T-helper 1 cell (primary cell): Measurements from ENCODE around the gene DSPP.
"Not testable (repeated sequence)": the region's sequence is repeated elsewhere in the genome, so short reads cannot be mapped to it uniquely, and the experiment has no call there.

Source experiments
- DNase-seq, 5 donors: peaks; one replicate each; pipeline ENCODE4 v3.0.0-alpha.2; 2012 to 2020
- total RNA-seq, 4 donors: gene quantifications; one replicate each; lab custom pipeline; 2026; lab: John Stamatoyannopoulos, UW

The DSPP gene
- 0 reads per million in 4 donors for total RNA-seq

GRCh38 chr4:87608229-87608628, at the start of gene DSPP:
DSPP (plus strand) TSS chr4:87608529; CDS start chr4:87610909, 2,380 bp downstream.
- DNase-seq = no peak

GRCh38 chr4:87559090-87559837, 49.1 kb upstream of the DSPP start:
- DNase-seq = peak in 3 of 5 donors; percentile 17 to 94 (median 17)

DNA sequence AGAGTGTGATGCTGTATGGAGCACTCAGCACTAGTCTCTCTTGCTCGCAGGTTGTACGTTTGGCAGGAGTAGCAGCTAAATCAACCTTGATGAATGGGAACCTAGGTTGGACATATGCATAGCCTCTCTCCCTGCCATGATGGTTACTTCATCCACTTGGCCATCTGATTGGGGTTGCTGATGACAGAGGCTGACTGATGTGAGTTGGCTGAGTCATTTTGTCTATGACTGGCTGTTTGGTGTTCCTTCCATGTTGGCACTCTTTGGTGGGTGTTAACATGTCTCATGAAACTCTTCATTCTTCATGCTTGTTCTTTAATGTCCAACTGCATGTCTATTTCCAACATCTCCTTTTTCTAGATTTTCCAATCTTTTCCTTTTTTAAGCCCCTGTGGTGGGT, 47.5 kb upstream of the DSPP start:
- peak in 1 of 5 donors; percentile 32 for DNase-seq

DNA sequence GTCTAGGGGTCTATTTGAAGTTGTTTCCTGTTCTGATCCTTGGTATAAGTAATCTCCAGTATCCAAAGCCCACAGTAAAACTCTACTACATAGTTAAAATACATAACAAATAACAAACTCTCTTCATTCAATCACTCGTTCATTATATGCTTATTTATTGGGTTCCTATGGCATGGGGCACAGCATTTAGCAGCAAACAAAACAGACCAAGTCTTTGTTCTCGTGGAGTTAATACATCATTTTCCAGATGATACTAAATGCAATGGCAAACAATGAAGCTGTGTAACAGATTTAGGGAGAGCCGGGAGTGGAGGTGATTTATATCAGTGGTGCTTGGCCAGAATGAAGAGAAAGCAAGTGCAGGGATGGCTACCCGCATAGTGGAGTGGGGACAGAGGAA, 42.6 kb upstream of the DSPP start:
- no peak for DNase-seq

- no peak for DNase-seq
Observed at GRCh38 chr4:87566276-87566675, 42.1 kb upstream of the DSPP start.

DNA sequence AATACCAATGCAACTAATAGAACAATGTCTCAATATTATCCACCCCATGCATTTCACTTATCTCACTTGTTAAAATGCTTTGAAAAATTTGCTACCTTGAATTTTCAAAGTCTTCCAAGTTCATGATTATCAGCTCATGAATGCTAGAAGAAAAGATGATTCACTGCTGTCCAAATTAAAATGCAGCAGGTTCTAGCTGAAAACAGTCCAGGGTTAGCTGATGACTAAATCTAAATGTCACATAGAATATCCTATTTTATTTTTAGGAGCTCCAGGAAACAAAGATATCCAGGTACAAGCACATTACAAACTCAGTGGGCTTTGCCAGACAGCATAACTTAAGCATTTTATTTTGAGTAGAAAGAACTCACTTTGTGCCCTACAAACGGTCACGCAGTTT, 41.1 kb upstream of the DSPP start:
- no peak for DNase-seq

GRCh38 chr4:87570290-87570805, 38.0 kb upstream of the DSPP start:
- DNase-seq = peak in 1 of 5 donors; percentile 12

- not testable (repeated sequence) for DNase-seq
Observed at GRCh38 chr4:87574376-87574775, 34.0 kb upstream of the DSPP start.

- DNase-seq = no peak
Observed at GRCh38 chr4:87574996-87575395, 33.3 kb upstream of the DSPP start.

DNA sequence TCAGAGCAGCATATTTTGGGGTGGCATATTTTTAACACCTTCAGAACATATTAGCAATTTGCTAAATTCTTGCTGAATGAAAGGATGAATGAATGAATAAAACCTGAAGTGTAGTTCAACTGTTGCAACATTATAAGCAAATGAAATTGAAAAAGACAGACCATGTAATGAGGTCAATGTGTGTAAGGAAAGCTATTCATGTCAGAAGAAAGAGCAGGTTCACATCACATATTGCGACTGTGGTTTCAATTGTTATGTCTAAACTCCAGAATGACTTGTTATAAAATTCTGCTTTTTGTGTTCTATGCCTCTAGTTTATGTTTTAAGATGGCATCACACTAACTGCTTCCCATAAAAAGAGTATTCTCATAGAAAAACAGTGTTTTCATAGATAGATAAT, 32.9 kb upstream of the DSPP start:
- DNase-seq = no peak

GRCh38 chr4:87575983-87576382, 32.3 kb upstream of the DSPP start:
- DNase-seq = no peak

GRCh38 chr4:87579478-87579877, 28.9 kb upstream of the DSPP start:
- no peak for DNase-seq

- no peak for DNase-seq
Observed at GRCh38 chr4:87580057-87580456, 28.3 kb upstream of the DSPP start.

- no peak for DNase-seq
Observed at GRCh38 chr4:87584222-87584908, 24.0 kb upstream of the DSPP start.

DNA sequence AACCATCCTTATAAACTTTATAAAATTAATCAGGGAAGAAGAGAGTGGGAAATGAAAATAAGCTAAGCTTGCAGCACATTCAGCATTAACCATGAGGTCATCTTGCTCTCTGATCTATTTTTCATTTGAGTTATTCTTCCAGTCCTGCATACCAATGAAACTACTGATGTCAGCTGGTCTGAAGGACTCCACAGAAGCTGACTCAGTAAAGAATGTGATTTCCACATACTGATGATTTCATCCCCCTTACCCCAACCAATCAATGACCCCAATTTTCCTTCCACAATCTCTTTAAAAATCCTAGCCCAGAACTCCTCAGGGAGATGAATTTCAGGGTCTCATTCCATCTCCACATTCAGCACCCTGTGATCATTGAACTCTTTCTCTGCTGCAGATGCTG, 18.8 kb upstream of the DSPP start:
- DNase-seq = no peak

DNA sequence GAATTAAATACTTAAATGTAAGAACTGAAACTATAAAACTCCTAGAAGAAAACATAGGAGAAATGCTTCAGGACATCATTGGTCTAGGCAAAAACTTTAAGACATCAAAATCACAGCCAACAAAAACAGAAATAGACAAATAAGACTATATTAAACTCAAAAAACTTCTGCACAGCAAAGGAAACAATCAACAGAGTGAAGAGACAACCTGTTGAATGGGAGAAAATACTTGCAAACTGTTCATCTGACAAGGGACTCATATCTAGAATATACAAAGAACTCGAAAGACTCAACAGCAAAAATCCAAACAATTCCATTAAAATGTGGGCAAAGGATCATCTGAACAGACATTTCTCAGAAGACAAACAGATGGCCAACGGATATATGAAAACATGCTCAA, 16.2 kb upstream of the DSPP start:
- DNase-seq = no peak

- no peak for DNase-seq
Observed at GRCh38 chr4:87601361-87601760, 7.0 kb upstream of the DSPP start.

DNA sequence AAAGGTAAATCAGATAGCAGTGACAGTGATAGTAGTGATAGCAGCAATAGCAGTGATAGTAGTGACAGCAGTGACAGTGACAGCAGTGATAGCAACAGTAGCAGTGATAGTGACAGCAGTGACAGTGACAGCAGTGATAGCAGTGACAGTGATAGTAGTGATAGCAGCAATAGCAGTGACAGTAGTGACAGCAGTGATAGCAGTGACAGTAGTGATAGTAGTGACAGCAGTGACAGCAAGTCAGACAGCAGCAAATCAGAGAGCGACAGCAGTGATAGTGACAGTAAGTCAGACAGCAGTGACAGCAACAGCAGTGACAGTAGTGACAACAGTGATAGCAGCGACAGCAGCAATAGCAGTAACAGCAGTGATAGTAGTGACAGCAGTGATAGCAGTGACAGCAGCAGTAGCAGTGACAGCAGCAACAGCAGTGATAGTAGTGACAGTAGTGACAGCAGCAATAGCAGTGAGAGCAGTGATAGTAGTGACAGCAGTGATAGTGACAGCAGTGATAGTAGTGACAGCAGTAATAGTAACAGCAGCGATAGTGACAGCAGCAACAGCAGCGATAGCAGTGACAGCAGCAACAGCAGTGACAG, 6.1 kb downstream of the DSPP start:
- no peak for DNase-seq

GRCh38 chr4:87616268-87616667, 7.9 kb downstream of the DSPP start:
- DNase-seq = no peak

GRCh38 chr4:87620086-87620485, 11.8 kb downstream of the DSPP start:
- no peak for DNase-seq

DNA sequence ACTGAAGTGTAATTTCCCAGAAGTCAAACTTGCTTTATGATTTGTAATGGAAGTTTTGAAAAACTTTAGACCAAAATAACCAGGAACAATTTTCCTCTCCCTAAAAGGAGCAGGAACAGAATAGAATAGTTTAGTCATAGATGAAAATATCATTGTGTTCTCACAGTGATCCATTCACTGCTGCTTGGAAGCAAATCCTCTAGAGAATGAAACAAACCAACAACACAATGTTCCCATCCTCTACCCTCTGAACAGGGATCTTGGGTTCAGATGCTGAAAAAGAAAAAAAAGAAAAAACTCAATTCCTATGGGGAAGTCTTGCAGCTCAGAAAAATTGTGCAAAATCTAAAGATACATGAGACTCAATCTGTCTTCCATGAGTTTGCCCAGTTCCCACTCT, 12.2 kb downstream of the DSPP start:
- DNase-seq = no peak

GRCh38 chr4:87622303-87622702, 14.0 kb downstream of the DSPP start:
- DNase-seq = no peak

GRCh38 chr4:87624698-87625097, 16.4 kb downstream of the DSPP start:
- no peak for DNase-seq

DNA sequence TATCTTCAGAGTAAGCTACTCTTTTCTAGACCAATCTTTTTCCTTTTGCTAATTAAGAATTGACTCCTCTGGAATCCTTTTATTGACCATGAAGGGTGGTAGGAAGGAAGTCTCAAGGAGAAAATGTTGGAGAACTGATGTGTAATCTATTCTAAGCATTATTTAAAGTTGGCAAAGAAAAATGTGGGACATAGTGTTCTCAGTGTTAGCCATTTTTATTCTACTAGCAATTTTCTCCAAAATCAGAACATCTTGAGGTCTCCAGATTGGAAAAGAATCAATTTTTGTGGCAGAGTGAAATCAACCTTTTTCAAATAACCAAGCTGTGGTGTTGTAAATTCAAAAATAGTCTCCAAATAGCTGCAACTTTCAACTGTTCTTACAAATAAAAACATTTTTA, 23.3 kb downstream of the DSPP start:
- no peak for DNase-seq
